Stimulated activated CD4-positive, alpha-beta T cell treated with anti-CD3 and anti-CD28 coated beads, Interleukin-4, amount 100 ng/mL, for 24 hours (primary cell): ENCODE data around the gene SRPK2.

Experiments
- DNase-seq: peaks from one replicate; pipeline ENCODE4 v3.0.0-alpha.2; 2020

Gene SRPK2

GRCh38 chr7:105067691-105068090 is 321.0 kb downstream of the SRPK2 start:
- DNase-seq = no peak
